GM06990 (cell line): ENCODE results near the gene ACP2.

ENCODE experiments used
- DNase-seq: peaks from one replicate; pipeline ENCODE4 v3.0.0-alpha.2; 2011; ENCODE audit not compliant: insufficient read length; ENCODE audit errors: extremely low read depth
- H3K27me3 ChIP-seq: replicated peaks from 2 replicates; pipeline ENCODE4 v1.6.0; 2011; ENCODE audit warnings: low read length; ENCODE audit not compliant: control insufficient read depth, insufficient read depth
- H3K36me3 ChIP-seq: 2 replicates; pipeline ENCODE4 v1.5.1; 2011; ENCODE audit warnings: low read length; ENCODE audit not compliant: control insufficient read depth, insufficient read depth
- H3K4me3 ChIP-seq: replicated peaks from 2 replicates; pipeline ENCODE4 v1.5.1; 2011; ENCODE audit warnings: low read depth, mild to moderate bottlenecking, control low read depth, low read length
- TF ChIP-seq, protein P1 (sequence below): IDR thresholded peaks from 2 replicates; pipeline ENCODE4 v1.5.1; 2011; ENCODE audit warnings: low read length, control low read depth, mild to moderate bottlenecking, inconsistent platforms; ENCODE audit not compliant: insufficient read depth, poor library complexity, severe bottlenecking

ACP2 gene

DNA sequence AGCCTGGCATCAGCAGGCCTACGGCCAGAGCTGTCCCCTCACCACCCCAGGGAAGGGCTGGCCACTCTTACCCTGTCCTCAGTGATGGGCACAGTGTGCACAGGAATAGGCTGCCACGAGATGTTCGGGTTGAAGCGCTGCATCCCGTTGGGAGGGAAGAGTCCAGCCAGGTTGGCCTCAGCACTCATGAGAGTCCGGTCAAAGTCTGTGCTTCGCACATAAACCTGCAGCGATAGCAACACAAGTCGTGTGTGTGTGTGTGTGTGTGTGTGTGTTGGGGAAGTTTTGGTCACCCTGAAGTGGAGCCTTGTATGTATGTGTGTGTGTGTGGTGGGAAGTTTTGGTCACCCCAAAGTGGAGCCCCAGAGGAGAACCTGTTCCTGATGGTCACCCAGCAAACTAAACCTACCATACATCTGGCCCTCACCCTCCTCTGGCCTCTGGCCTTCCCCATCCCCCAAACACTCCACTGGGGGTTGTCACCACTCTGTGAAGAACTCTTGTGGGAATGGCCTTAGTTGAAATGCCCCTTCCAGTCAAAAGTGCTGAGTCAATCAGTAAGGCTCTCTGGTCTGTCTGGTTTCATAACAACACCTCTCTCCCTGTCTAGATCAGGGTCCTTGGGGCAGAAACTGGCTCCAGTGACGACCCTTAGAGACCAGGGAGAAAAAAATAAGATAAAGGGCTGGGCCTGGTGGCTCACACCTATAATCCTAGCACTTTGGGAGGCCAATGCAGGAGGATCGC lies 2.8 kb downstream of the ACP2 start:
- no peak overlapping the region for H3K4me3 ChIP-seq

DNA sequence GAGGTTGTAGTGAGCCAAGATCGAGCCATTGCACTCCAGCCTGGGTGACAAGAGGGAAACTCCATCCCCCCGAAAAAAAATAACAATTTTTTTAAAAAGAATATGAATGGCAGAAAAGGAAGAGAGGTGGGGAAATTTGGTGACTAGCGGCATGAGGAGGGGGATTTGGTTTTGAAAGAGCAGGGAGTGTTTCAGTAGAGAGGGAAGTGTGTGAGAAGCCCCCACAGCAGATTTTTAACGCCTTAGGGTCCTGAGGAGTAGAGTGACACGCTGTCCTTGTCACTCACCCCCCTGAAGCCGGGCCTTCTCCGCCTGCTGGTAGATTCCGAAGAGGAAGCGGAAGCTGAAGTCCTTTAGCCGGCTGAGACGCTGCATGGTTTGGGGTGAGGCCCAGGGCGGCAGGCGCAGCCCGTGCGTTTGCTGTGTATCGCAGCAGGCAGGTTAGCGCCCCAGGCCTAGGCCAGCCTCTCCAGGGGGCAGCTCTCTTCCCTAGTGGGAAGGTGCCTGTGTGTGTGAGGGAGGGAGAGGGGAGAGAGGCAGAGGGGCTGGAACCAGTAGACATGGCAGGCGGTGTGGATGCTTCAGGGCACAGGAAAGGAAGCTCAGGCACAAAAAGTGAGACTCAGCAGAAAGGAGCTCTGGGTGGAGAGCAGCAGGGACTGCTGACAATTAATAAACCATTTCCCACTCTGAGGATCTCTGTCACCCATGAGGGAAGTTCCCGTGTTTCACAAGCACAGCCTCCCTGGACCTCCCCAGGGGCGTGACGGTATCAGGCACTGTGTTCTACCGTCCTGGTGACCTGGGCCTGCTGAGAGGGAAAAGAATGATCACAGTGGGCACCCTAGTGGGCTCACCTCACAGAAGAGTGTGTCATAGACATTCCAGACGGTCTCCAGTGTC lies 3.9 kb downstream of the ACP2 start:
- no peaks in the 10 kb centered on the region for H3K27me3 ChIP-seq
- H3K4me3 ChIP-seq: no peak overlapping the region
- TF ChIP-seq, protein P1, sequence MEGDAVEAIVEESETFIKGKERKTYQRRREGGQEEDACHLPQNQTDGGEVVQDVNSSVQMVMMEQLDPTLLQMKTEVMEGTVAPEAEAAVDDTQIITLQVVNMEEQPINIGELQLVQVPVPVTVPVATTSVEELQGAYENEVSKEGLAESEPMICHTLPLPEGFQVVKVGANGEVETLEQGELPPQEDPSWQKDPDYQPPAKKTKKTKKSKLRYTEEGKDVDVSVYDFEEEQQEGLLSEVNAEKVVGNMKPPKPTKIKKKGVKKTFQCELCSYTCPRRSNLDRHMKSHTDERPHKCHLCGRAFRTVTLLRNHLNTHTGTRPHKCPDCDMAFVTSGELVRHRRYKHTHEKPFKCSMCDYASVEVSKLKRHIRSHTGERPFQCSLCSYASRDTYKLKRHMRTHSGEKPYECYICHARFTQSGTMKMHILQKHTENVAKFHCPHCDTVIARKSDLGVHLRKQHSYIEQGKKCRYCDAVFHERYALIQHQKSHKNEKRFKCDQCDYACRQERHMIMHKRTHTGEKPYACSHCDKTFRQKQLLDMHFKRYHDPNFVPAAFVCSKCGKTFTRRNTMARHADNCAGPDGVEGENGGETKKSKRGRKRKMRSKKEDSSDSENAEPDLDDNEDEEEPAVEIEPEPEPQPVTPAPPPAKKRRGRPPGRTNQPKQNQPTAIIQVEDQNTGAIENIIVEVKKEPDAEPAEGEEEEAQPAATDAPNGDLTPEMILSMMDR: no peak
- DNase-seq: no peak
- H3K36me3 ChIP-seq: peaks cover 35% of the 10 kb centered on the region

More for the DNA sequence above, 2.8 kb downstream of the ACP2 start:
- TF ChIP-seq, protein P1: no peak
- Histone ChIP-seq H3K36me3 (peaks cover 29% of the 10 kb centered on the region), H3K27me3 (no peaks in the 10 kb centered on the region)
- no peak for DNase-seq

DNA sequence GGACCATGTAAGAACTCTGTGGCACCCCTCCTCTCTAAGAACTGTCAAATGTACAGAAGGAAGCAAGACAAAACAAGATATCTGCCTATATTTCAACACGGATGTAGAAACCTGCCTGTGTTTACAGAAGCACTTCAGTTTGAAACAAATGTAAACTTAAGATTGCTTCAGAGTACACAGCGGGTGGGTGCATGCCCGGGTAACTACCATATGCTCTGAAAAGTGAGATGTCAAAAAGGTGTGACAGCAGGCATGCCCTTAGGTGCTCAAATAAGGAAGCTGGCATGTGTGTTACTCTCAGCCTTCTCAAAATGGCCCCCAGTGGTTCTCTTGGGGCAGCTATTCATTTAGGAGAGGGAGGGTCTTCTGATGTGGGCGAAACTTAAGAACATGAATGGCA lies 5.2 kb downstream of the ACP2 start:
- DNase-seq: no peak
- no peaks in the 10 kb centered on the region for H3K27me3 ChIP-seq
- TF ChIP-seq, protein P1: no peak
- peaks cover 42% of the 10 kb centered on the region for H3K36me3 ChIP-seq
- no peak overlapping the region for H3K4me3 ChIP-seq

DNA sequence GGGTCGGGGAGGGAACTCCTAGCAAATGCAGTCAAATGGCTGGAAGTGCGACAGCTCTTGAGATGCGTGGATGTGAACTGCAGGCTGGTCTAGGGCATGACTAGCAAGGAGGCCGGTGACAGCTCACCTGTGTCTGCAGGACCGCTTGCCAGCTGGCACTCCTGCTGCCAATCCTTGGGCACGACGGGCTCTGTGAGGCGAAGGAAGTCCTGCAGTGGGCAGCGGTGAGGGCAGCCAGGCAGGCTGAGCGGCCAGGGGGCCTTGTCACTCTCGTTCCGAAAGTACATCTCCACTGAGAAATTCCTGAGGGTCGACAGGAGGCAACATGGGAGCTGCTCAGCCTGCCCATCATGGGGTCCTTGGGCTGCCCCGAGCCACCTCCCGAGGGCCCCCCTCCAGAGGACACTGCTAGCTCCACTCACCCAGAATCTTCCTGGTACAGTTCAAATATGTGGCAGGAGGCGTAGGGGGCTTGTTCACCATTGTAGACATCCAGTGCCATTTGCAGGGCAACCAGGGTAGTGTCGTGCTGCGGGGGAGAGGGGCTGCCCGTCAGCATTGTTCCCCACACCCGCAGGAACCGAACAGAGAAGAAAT lies 5.9 kb downstream of the ACP2 start:
- Histone ChIP-seq H3K27me3 (no peaks in the 10 kb centered on the region), H3K36me3 (peaks cover 47% of the 10 kb centered on the region), H3K4me3 (no peak overlapping the region)
- TF ChIP-seq, protein P1: no peak
- no peak for DNase-seq

DNA sequence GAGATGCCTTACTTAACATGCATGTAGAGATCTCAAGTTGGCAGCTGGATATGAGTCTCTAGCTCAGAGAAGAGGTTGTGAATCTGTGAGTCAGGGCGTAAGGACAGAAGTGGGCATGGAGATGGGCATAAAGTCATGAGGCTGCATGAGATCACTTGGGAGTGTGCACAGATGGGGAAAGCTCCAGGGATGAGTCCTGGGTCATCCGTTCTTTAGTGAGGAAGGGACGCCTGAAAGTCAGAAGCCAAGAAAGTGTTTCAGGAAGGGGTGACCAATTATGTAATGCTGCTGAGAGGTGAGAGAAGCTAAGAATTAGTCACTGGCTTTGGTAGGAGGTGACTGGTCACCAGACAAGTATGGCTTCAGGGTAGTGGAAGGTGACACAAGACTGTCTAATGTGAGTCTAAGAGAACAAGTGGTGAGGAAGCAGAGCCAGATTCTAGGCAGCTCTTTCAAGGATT lies 6.7 kb downstream of the ACP2 start:
- no peak for DNase-seq
- H3K4me3 ChIP-seq: no peak overlapping the region
- TF ChIP-seq, protein P1: no peak
- H3K27me3 ChIP-seq: no peaks in the 10 kb centered on the region
- peaks cover 44% of the 10 kb centered on the region for H3K36me3 ChIP-seq
